Measurements from ENCODE around the gene ZNF367.
A peak's percentile ranks its signal among the peaks of the same experiment; 100 is the strongest.

The ZNF367 gene

GRCh38 chr9:96449523-96449844, 31.3 kb upstream of the ZNF367 start:
- peak overlapping the region; percentile 42 for H3K4me3 ChIP-seq (ENCODE audit: low read depth, low read length)
- TF ChIP-seq, protein P1, sequence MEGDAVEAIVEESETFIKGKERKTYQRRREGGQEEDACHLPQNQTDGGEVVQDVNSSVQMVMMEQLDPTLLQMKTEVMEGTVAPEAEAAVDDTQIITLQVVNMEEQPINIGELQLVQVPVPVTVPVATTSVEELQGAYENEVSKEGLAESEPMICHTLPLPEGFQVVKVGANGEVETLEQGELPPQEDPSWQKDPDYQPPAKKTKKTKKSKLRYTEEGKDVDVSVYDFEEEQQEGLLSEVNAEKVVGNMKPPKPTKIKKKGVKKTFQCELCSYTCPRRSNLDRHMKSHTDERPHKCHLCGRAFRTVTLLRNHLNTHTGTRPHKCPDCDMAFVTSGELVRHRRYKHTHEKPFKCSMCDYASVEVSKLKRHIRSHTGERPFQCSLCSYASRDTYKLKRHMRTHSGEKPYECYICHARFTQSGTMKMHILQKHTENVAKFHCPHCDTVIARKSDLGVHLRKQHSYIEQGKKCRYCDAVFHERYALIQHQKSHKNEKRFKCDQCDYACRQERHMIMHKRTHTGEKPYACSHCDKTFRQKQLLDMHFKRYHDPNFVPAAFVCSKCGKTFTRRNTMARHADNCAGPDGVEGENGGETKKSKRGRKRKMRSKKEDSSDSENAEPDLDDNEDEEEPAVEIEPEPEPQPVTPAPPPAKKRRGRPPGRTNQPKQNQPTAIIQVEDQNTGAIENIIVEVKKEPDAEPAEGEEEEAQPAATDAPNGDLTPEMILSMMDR (IDR thresholded peaks at IDR 0.05; ENCODE audit: low read depth, low read length, missing control alignments) = no peak
- DNase-seq (ENCODE audit: low read depth) = no peak

- TF ChIP-seq, protein P1 (IDR thresholded peaks at IDR 0.05; ENCODE audit: low read depth, low read length, missing control alignments) = no peak
- no peak for DNase-seq (ENCODE audit: low read depth)
- H3K4me3 ChIP-seq (ENCODE audit: low read depth, low read length) = no peak overlapping the region
Observed at GRCh38 chr9:96448546-96449170, 30.5 kb upstream of the ZNF367 start.

- no peak for DNase-seq (ENCODE audit: low read depth)
- TF ChIP-seq, protein P1 (IDR thresholded peaks at IDR 0.05; ENCODE audit: low read depth, low read length, missing control alignments) = no peak
- H3K4me3 ChIP-seq (ENCODE audit: low read depth, low read length) = no peak overlapping the region
Observed at GRCh38 chr9:96447406-96447805, 29.2 kb upstream of the ZNF367 start.

DNA sequence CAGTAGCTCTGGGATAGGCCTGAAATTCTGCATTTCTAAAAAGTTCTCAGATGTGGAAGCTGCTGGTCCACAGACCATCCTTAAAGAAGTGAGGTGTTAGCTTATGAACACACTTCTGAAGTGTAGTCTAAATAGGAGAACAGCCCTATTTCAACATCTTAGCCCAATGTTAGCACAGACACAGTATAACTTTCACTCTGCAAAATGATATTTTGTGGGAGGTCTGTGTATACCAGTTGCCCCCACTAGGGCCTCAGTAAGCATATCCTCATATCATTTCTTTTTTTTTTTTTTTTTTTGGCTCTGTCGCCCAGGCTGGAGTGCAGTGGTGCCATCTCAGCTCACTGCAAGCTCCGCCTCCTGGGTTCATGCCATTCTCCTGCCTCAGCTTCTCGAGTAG, 24.3 kb upstream of the ZNF367 start:
- TF ChIP-seq, protein P1 (IDR thresholded peaks at IDR 0.05; ENCODE audit: low read depth, low read length, missing control alignments) = no peak
- no peak overlapping the region for H3K4me3 ChIP-seq (ENCODE audit: low read depth, low read length)
- DNase-seq (ENCODE audit: low read depth) = no peak

- TF ChIP-seq, protein P1 (IDR thresholded peaks at IDR 0.05; ENCODE audit: low read depth, low read length, missing control alignments) = peak; percentile 67
- peak; percentile 26 for DNase-seq (ENCODE audit: low read depth)
- H3K4me3 ChIP-seq (ENCODE audit: low read depth, low read length) = no peak overlapping the region
Observed at GRCh38 chr9:96441798-96442445, 23.8 kb upstream of the ZNF367 start.

DNA sequence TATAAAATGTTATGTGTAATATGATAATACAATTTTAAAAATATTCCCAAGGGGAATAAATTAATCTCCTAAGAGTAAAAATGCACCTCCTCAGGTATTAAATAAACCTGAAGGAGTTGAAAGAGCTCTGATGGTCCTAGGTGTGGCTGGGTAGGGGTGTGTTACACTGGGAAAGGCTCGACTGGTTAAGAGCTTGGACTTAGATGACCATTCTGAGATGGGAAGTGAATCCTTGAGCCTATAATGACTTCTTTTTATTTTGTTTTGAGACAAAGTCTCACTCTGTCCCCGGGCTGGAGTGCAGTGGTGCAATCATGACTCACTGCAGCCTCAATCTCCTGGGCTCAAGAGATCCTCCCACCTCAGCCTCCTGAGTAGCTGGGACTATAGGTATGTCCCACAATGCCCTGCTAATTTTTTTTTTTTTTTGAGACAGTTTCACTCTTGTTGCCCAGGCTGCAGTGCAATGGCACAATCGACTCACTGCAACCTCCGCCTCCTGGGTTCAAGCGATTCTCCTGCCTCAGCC, 22.6 kb upstream of the ZNF367 start:
- TF ChIP-seq, protein P1 (IDR thresholded peaks at IDR 0.05; ENCODE audit: low read depth, low read length, missing control alignments) = no peak
- H3K4me3 ChIP-seq (ENCODE audit: low read depth, low read length) = no peak overlapping the region
- DNase-seq (ENCODE audit: low read depth) = no peak

- no peak overlapping the region for H3K4me3 ChIP-seq (ENCODE audit: low read depth, low read length)
- TF ChIP-seq, protein P1 (IDR thresholded peaks at IDR 0.05; ENCODE audit: low read depth, low read length, missing control alignments) = no peak
- DNase-seq (ENCODE audit: low read depth) = no peak
Observed at GRCh38 chr9:96437454-96437853, 19.3 kb upstream of the ZNF367 start.

All from GM12864 (cell line).